ENCODE data around the gene PARD6A. TPM values are rescaled to one million over a fixed set of nuclear protein-coding genes. Genes with fewer than 3 reads are reported as not detected.

PARD6A gene
- polyA plus RNA-seq, 1 experiment, result 0.42 TPM

GRCh38 chr16:67656344-67657016, 4.3 kb upstream of the PARD6A start:
- Histone ChIP-seq H3K9me3 (ENCODE audit: control insufficient read depth, insufficient read depth, low read length) (no peaks in the 10 kb centered on the region; the same call in 1 of the 2 replicates), H3K27me3 (ENCODE audit: control insufficient read depth, insufficient read depth, low read length) (peaks cover 10% of the 10 kb centered on the region), H3K27ac (ENCODE audit: low read depth, low read length) (no peak overlapping the region), H3K4me3 (ENCODE audit: low read depth, low read length) (no peak overlapping the region)
- DNase-seq (ENCODE audit: low read depth, low spot score), result no peak
- TF ChIP-seq, protein P1, sequence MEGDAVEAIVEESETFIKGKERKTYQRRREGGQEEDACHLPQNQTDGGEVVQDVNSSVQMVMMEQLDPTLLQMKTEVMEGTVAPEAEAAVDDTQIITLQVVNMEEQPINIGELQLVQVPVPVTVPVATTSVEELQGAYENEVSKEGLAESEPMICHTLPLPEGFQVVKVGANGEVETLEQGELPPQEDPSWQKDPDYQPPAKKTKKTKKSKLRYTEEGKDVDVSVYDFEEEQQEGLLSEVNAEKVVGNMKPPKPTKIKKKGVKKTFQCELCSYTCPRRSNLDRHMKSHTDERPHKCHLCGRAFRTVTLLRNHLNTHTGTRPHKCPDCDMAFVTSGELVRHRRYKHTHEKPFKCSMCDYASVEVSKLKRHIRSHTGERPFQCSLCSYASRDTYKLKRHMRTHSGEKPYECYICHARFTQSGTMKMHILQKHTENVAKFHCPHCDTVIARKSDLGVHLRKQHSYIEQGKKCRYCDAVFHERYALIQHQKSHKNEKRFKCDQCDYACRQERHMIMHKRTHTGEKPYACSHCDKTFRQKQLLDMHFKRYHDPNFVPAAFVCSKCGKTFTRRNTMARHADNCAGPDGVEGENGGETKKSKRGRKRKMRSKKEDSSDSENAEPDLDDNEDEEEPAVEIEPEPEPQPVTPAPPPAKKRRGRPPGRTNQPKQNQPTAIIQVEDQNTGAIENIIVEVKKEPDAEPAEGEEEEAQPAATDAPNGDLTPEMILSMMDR (IDR thresholded peaks at IDR 0.05; ENCODE audit: low read depth, low read length), result no peak
- POLR2A ChIA-PET, result no interaction called here
- CTCF ChIA-PET, result interaction anchor here (1.2 kb wide), 1 partner anchor 11 kb away, joined by 3 read pairs; no protein-coding TSS in a partner anchor

GRCh38 chr16:67657017-67657608, 3.6 kb upstream of the PARD6A start:
- Histone ChIP-seq H3K4me3 (ENCODE audit: low read depth, low read length) (no peak overlapping the region), H3K27ac (ENCODE audit: low read depth, low read length) (no peak overlapping the region), H3K9me3 (ENCODE audit: control insufficient read depth, insufficient read depth, low read length) (no peaks in the 10 kb centered on the region; the same call in 1 of the 2 replicates), H3K27me3 (ENCODE audit: control insufficient read depth, insufficient read depth, low read length) (peaks cover 3% of the 10 kb centered on the region)
- TF ChIP-seq, protein P1 (IDR thresholded peaks at IDR 0.05; ENCODE audit: low read depth, low read length), result no peak
- DNase-seq (ENCODE audit: low read depth, low spot score), result no peak
- CTCF ChIA-PET, result interaction anchor here (1.2 kb wide), 1 partner anchor 10 kb away, joined by 3 read pairs; no protein-coding TSS in a partner anchor
- POLR2A ChIA-PET, result interaction anchor here (1.1 kb wide), 1 partner anchor 95 kb away, joined by 3 read pairs; the partner anchor contains the start of gene CTCF

- Histone ChIP-seq H3K4me3 (ENCODE audit: low read depth, low read length) (no peak overlapping the region), H3K27ac (ENCODE audit: low read depth, low read length) (no peak overlapping the region), H3K9me3 (ENCODE audit: control insufficient read depth, insufficient read depth, low read length) (no peaks in the 10 kb centered on the region; the same call in 1 of the 2 replicates), H3K27me3 (ENCODE audit: control insufficient read depth, insufficient read depth, low read length) (no peaks in the 10 kb centered on the region)
- CTCF ChIA-PET, result interaction anchor here (2.0 kb wide), 1 partner anchor 137 kb away, joined by 5 read pairs; no protein-coding TSS in a partner anchor
- POLR2A ChIA-PET, result interaction anchor here (1.1 kb wide), 1 partner anchor 96 kb away, joined by 3 read pairs; the partner anchor contains the start of gene CTCF
- TF ChIP-seq, protein P1 (IDR thresholded peaks at IDR 0.05; ENCODE audit: low read depth, low read length), result no peak
- no peak for DNase-seq (ENCODE audit: low read depth, low spot score)
These were observed 2.8 kb upstream of the PARD6A start for GRCh38 chr16:67657751-67658518.

DNA sequence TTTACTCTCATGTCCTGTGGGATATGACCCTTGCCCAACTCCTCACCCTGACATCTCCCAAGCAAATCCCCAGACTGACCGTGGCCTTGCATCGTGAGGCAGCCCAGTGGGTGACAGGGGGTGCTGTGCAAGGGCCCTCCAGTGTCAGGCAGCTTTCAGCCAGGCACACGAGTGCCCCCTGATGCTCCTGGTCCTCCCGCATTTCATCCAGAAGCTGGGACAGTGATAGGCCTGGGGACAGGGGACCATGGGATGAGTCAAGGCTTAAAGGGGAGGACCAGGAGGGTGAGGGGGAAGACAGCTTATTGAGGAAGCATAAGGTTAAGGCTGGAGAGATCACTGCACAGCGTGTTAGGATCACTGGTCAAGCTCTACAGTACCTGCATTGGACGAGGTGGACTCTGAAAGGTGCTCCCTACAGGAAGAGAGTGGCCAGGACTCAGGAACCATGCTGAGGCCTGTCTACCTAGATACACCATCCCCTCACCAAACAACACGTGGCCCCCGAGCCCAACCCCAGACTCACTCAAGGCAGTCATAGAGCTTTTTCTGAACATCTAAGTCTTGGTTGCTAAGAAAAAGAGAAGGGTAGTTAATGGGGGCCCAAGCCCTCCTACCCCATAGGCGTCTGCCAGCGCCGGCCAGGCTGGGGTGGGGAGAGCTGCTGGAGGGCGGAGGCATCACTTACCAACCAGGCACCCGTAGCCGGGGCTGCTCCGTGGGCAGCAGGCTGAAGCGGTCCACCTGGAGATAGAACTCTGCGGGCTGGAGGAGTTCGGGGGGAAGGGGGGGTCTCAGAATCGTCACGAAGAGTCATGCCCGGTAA, 1.7 kb upstream of the PARD6A start:
- peak overlapping the region; percentile 92 for H3K4me3 ChIP-seq (ENCODE audit: low read depth, low read length)
- TF ChIP-seq, protein P1 (IDR thresholded peaks at IDR 0.05; ENCODE audit: low read depth, low read length), result no peak
- H3K27ac ChIP-seq (ENCODE audit: low read depth, low read length), result no peak overlapping the region
- no peaks in the 10 kb centered on the region; the same call in 1 of the 2 replicates for H3K9me3 ChIP-seq (ENCODE audit: control insufficient read depth, insufficient read depth, low read length)
- CTCF ChIA-PET, result interaction anchor here (0.6 to 2.0 kb wide), 3 partner anchors 8 to 142 kb away, joined by 3 to 5 read pairs (median 3); no protein-coding TSS in a partner anchor
- no peaks in the 10 kb centered on the region for H3K27me3 ChIP-seq (ENCODE audit: control insufficient read depth, insufficient read depth, low read length)
- DNase-seq (ENCODE audit: low read depth, low spot score), result no peak
- POLR2A ChIA-PET, result interaction anchor here (1.3 to 1.9 kb wide), 2 partner anchors 8 to 138 kb away, joined by 3 to 12 read pairs; no protein-coding TSS in a partner anchor
